HEK293T (cell line): ENCODE measurements around the gene ELF3.

Experiments
- ARNT ChIP-seq: fragments of 450-650 bp; IDR thresholded peaks from 2 replicates; pipeline ENCODE4 v1.6.1; 2017; ENCODE audit warnings: mild to moderate bottlenecking
- BHLHE40 ChIP-seq: fragments of 450-650 bp; IDR thresholded peaks from 2 replicates; pipeline ENCODE4 v1.6.1; 2016; ENCODE audit warnings: mild to moderate bottlenecking, moderate library complexity, borderline replicate concordance
- CTBP1 ChIP-seq: fragments of 450-650 bp; IDR thresholded peaks from 2 replicates; pipeline ENCODE4 v1.6.1; 2016; ENCODE audit warnings: borderline replicate concordance
- ELF4 ChIP-seq: fragments of 450-650 bp; IDR thresholded peaks from 2 replicates; pipeline ENCODE4 v1.6.1; 2017; ENCODE audit warnings: antibody characterized with exemption
- FOXA1 ChIP-seq: fragments of 450-650 bp; IDR thresholded peaks from 2 replicates; pipeline ENCODE4 v1.6.1; 2016; ENCODE audit warnings: mild to moderate bottlenecking
- FOXM1 ChIP-seq: fragments of 450-650 bp; IDR thresholded peaks from 2 replicates; pipeline ENCODE4 v1.6.1; 2017; ENCODE audit warnings: mild to moderate bottlenecking, borderline replicate concordance
- L3MBTL2 ChIP-seq: fragments of 450-650 bp; conservative IDR thresholded peaks from 2 replicates; pipeline ENCODE4 v1.6.1; 2016; ENCODE audit warnings: mild to moderate bottlenecking
- LEF1 ChIP-seq: fragments of 450-650 bp; IDR thresholded peaks from 2 replicates; pipeline ENCODE4 v1.6.1; 2017; ENCODE audit warnings: mild to moderate bottlenecking, borderline replicate concordance
- NFRKB ChIP-seq: fragments of 450-650 bp; IDR thresholded peaks from 2 replicates; pipeline ENCODE4 v1.6.1; 2016; ENCODE audit warnings: mild to moderate bottlenecking, moderate library complexity
- PKNOX1 ChIP-seq: fragments of 450-650 bp; IDR thresholded peaks from 2 replicates; pipeline ENCODE4 v1.6.1; 2016
- SP1 ChIP-seq: fragments of 450-650 bp; IDR thresholded peaks from 2 replicates; pipeline ENCODE4 v1.6.1; 2017
- TARDBP ChIP-seq: fragments of 450-650 bp; IDR thresholded peaks from 2 replicates; pipeline ENCODE4 v1.6.1; 2016
- ZNF384 ChIP-seq: fragments of 450-650 bp; IDR thresholded peaks from 2 replicates; pipeline ENCODE4 v1.6.1; 2016

GRCh38 chr1:202047977-202048376 is 37.6 kb downstream of the ELF3 start:
- TF ChIP-seq ZNF384 = no peak
- no peak for TF ChIP-seq PKNOX1
- no peak for TF ChIP-seq FOXM1
- TF ChIP-seq FOXA1 = no peak
- no peak for TF ChIP-seq NFRKB
- no peak for TF ChIP-seq SP1
- TF ChIP-seq BHLHE40 = no peak
- TF ChIP-seq ARNT = no peak
- TF ChIP-seq CTBP1 = no peak
- TF ChIP-seq ELF4 = no peak
- TF ChIP-seq TARDBP = no peak
- TF ChIP-seq L3MBTL2 = no peak
- no peak for TF ChIP-seq LEF1
